ENCODE results near the gene B3GALT5. TPM values are rescaled to one million over a fixed set of nuclear protein-coding genes. Genes with fewer than 3 reads are reported as not detected.
A peak's percentile ranks its signal among the peaks of the same experiment; 100 is the strongest.

The B3GALT5 gene
- total RNA-seq, 1 donor from 2014 or later = 1.2 TPM

DNA sequence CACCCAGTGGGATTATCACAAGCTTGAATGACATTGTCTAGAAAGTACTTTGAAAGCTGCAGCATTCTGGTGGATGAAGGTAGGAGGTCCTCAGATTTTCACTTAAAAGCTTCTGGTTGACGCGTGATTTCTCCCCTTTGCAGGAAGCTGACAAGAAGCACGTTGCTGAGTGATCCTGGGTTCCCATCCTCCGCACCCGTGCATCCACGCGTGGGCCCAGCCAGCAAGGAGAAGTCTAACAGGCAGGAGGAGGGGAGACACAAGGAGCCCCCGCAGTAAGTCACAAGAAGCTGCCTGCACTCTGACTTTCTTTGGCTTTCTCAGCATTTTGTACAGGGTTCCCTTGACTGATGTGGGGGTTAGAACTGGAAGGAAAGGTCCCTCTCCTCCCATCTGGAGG is 7.8 kb upstream of the B3GALT5 start:
- no peak for DNase-seq (ENCODE audit: low spot score)

DNA sequence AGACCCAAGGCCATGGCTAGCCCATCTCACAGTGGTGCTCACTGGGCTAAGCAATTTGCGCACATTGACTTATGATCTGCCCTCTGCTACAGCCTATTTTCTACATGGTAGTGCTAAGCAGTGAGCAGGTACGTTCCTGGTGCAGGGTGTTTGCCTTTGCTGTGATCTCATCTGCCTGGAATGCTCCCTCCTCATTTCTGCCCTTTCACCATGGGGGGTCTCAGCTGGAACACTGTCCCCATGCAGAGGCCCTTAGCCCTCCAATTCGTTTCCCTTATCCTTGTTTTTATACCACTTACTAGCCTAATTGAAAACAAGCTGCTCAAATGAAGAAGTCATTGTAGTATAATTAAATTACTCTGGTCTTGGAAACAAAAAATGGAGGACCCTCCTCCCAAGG is 2.0 kb upstream of the B3GALT5 start:
- DNase-seq (ENCODE audit: low spot score) = no peak

DNA sequence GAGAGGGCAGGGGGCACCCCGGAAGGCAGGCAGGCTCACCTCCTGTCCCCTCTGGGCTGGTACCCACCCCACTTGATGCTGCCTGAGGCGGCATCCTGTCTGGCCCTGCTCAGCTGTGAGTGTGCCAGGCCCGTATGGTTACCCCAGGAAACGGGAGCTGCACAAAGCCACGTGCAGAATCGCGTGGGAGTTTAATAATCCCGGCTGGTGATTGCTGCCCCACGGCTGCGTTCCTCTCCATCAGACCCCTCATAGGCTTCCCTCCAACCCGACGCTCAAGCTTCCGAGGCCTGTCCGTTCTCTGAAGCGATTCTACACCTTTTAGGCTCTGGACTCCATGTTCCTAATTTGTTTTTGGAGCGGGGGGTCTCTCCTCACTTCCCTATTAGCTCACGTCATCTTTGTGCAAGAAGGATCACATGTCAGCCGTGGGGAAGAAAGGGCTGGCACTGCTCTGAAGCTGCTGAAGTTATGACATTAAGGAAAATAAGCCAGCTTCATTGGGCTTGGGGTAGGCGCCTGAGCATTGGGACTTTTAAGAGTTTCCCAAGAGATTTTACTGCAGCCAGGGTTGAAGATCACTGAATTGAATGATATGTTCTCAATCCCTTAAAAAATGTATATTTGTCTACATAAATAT is 1.1 kb upstream of the B3GALT5 start:
- DNase-seq (ENCODE audit: low spot score) = no peak

DNA sequence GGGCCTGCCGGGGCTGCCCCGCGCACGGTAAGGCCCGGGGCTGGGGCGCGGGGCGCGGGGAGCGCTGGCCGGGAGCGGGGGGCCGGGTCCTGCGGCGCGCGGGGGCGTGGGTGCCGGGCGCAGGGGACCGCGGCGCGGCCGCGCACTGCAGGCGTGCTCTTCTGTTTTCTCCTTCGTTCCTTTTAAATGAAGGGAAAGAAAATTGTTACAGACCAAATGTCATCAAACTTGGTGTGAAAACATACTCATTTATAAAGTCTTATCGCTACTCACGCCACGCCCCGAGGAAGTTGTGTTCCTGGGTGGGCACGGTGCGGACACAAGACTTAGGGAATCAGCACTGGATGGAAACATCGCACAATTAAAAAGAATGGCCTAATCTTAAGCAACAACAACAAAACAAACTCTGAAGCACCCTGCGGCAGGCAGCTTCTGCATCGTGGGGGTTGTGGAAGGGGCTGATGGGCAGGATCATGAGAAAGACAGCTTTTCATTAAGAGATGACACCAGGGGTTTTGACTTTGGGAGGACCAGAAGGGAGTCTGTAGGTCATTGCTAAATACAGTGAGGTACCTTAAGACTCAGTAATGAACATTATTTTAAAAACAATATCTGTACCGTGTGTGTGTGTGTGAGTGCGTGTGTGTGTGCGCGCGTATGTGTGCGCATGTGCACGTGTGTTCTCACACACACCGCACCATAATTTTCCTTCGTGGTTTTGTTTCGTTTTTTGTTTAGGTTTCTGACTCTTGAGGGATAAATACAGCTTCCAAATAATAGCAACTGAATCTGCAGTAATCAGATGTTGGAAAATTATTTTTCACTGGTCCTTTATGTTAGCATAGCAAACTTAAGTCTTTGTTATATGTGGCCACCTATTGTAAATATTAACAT is 548 bp downstream of the B3GALT5 start:
- DNase-seq (ENCODE audit: low spot score) = peak; percentile 7

DNA sequence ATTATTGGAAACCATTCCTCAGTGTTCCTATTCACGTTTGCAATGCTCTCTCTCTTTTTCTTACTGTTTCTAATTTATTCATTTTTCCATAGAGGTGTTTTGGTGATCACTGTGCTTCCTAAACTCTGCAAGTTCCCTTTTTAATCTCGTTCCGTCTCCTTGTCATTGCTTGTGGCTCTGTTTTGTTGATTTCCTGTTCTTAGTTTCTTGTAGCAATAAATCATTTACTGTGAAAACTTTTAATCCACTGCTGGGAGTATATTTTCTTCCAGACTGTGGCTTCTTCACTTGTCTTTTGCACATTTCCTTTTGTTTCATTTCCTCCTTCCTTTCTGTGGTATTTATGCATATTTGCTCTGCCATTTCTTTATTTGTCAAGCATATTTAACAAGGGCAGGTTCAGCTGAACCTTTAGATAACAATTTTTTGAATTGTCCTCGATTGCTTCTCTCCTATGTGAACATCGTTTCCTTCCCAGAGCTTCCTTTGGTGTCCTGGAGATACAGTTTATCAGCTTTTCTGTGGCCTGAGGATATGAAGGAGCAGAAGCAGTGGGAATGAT is 3.6 kb downstream of the B3GALT5 start:
- no peak for DNase-seq (ENCODE audit: low spot score)

DNA sequence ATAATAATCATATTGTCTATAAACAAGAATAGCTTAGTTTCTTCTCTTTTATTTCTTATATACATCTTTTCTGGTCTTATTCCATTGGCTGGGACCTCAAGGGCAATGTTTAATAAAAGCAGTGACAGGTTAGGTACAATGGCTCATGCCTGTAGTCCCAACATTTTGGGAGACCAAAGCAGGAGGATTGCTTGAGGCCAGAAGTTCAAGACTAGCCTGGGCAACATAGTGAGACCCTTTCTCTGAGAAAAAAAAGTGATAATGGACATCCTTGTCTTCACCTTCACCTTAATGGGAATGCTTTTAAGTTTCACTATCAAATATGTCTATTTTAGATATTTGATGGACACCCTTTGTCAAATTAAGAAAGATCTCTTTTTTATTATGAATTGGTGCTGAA is 8.1 kb downstream of the B3GALT5 start:
- DNase-seq (ENCODE audit: low spot score) = no peak

DNA sequence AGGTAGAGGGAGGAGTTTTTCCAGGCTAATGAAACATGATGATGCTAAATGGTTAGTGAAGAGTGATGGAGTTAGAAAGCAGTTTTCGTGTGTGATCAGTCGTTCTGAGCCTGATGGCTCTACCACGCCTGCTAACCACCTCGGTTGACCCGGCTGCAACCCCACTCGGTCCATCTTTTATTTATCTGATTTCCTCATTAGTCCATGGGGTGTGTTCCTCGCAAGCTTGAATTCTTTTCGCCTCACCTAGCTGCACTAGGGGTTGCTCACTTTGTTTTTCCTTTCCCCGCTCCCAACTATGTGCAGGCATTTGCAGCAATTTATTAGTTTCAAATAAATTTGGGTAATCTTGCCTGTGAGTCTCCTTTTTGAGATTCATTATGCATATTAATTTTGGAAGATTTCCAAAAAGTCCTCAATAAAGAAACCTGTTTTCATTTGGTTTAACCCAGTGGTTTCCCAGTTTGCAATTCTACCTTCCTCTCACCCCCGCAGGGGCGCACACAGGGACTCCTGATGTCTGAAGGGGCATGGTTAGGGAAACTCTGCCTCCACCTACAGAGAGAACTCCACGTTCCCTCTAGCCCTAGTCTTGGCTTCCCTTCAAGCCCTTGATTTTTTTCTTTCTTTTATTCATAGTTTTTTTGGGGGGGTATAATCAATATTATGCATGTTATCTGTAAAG is 12.6 kb downstream of the B3GALT5 start:
- DNase-seq (ENCODE audit: low spot score) = no peak

DNA sequence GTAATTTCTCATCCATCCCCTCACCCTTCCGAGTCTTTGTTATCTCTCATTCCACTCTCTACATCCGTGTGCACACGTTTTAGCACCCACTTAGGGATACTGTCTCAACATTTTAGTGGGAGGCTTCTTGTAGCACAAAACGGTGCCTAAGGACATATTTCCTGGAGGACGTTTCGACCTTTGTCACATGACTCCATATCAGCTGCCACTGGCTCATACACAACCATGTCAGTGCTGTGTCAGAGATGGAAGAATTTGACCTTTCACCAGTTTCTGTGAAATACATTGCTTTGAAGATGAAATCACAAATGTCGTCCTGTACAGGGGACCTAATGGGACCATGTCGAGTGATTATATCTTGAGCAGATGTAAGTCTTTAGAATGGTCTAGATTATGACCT is 15.6 kb downstream of the B3GALT5 start:
- no peak for DNase-seq (ENCODE audit: low spot score)

DNA sequence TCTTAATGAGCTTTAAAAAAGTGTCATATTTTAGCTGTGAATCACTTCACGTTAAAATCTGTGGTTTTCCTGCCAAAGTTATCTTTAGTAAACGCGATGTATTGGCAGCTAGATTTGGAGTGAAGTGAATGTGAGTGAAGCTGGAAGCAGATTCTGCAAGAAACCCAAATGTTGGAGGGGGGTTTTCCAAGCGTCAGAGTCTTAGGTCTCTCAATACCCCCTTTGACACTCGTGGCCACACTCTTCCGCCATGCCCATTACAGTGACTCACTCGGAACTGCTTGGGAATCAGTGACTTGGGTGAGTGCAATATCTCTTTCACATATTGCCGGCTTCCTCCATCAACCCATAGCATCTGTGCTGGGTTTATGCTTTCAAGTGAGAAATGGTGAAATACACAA is 17.5 kb downstream of the B3GALT5 start:
- DNase-seq (ENCODE audit: low spot score) = no peak

DNA sequence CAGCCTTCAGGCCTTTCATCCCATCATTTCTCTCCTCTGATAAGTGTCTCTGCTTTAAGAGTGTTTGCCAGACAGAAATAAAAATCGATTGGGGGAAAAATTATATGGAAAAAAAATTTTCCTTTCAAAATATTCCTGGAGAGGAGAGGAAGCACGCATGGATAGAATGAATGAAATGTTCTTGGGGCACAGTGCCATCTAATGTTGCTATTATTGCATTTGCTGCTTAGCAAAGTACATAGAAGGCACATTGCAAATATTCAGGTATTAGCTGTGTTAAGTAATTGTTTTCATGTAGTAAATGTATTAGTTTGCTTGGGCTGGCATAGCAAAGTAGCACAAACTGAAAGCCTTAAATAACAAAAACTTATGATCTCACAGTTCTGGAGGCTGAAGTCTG is 18.1 kb downstream of the B3GALT5 start:
- DNase-seq (ENCODE audit: low spot score) = no peak

DNA sequence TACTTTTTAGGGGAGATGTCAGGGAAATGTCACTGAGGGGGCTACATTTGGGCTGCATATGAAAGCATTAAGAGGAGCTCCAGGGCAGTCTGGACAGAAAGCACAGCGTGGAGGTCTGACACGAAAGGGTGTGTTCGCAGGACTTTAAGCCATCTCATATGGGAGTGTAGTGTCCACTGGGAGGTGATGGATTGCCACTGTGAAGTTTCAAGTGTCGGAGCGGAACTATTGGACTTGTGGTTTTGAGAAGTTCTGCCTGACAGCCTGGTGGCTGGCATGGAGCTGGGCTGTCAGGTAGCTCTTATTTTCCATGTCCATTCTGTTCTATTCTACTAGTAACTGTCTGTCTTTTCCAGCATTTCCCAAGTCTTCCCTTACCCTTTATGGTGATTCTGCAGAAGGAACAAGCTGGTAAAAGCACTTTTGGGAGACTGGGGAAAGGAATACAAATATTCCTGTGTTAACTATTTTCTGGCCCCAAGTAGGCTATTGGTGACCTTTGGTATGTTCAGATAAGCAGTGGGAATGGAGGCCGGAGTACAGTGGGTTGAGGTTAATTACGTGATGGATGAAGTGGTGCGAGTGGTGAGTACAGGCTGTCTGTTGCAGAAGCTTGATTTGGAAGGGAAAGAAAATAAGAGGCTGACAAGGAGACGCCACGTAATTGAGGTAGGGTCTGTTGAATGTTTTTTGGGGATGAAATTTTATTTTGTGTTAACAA is 19.3 kb downstream of the B3GALT5 start:
- DNase-seq (ENCODE audit: low spot score) = no peak

DNA sequence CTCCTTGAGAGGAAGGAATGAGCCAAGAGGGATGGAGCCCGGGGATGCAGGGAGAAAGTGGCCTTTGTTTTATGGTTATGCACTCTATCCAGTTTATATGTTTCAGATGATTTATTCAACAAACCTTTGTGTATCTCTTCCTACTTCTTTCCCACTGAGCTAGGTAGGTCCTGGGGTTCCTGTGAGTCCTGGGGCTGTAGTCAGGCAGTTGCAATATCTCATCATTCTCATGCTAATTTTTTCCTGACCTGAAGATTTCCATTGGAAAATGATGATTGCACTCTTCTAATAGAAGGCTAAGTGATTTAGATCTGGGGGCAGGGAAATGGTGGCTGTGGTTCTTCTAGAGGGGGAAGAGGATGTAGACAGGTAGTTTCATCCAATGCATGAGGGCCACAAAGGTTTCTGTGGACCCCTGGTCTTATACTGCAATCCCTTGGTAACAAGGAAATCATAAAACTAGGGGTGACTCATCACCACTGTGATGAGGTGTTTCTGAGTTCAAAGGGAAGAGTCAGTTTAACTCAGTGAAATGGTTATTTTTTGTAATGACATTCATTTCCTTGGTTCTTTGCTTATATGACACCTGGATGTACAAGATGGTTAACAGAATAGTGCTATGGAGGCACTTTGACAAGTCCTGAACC is 20.2 kb downstream of the B3GALT5 start:
- no peak for DNase-seq (ENCODE audit: low spot score)

DNA sequence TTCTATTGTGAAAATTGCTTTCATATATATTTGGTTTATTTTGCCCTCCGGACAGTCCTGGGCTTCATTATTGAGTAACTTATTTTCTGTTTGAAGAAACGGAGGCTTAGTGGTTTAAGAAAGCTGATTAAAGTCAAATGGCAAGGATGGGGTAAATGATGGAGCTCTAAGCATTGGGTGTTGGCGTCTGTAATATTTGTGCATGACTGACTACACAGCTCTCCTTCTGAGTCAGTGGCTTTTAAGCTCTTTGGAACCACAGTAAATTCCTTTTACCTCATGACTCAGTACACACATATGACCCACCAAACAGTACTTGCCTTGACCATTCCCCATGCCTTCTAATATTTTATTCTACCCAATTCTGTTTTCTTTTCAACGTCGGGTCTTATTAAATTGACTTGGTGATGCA is 21.0 kb downstream of the B3GALT5 start:
- peak; percentile 89 for DNase-seq (ENCODE audit: low spot score)

DNA sequence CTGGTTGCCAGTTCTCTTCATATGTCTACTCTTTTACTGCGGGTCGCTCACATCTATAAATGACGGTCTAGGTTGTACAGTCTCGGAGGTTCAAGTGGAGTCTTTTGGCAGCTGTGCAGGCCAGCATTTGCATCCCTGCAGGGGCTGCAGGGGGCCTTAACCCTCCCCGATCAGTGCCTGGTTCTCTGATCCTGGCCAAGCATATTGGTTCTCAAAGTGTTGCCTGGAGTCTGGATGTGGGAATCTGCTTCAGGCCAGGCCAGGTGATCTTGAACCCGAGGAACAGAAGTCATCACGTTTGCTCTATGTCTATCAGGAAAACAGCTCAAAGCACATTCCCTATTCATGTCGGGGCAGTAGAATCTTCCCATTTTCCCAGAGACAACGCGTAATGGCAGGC is 21.8 kb downstream of the B3GALT5 start:
- no peak for DNase-seq (ENCODE audit: low spot score)

DNA sequence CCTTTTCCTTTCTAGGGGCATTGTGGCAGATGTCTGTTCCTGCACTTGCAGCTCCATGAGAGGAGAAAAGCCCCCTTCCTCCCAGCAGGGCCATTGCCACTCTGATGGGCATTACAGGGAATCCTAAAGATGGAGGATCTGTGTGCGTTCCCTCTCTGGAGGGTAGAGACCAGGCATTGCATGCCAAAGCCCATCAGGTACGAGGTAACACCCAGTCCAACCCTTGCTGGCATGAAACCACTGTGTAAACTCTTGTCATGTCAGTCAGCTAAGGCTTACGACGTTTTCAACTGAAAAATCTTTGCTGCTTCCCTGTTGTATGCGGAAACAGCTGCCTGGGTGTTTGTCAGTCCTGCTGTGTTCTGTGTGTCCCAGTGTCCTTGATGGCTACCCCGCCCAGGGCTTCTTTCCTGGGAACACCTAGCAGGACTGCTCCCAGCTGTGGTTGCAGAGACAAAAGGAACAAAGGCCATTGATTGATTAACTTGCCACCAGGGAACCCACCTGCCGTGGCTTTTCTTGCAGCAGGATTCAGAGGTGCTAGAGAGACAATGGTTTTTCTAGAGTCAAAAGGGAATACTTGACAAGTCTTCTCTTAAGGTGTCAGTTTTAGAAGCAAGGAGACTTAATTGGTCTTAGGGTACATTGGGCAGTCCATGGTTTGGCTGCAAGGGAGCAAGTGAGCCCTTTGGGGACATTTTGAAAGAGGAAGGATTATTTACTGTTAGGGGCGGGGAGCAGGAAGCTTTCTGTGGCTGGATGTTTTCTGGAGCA is 24.6 kb downstream of the B3GALT5 start:
- DNase-seq (ENCODE audit: low spot score) = no peak

DNA sequence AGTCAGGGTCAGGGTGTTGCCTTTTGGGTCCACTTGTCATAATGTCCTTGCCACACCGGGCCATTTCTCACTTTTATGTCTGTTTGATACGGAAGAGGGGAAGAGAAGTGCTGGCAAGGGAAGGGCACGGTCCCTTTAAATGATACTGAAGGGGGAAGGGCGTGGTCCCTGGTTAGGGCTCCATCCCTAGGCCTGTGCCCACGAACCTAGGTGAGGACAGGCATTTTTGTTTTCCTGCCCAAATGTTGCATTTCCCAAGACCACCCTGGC is 25.2 kb downstream of the B3GALT5 start:
- no peak for DNase-seq (ENCODE audit: low spot score)

DNA sequence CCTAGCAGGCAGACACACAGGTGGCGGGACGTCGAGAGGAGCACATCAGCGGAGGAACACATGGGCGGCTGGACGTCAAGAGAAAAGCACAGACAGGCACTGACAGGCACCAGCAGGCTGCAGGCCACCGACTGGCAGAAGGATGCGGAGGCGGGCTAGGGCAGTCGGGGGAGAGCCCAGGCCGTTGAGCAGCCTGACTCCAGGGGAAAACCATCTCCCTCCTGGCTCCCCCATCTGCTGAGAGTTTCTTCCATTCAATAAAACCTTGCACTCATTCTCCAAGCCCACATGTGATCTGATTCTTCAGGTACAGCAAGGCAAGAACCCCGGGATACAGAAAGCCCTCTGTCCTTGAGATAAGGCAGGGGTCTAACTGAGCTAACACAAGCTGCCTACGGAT is 25.5 kb downstream of the B3GALT5 start:
- DNase-seq (ENCODE audit: low spot score) = no peak

DNA sequence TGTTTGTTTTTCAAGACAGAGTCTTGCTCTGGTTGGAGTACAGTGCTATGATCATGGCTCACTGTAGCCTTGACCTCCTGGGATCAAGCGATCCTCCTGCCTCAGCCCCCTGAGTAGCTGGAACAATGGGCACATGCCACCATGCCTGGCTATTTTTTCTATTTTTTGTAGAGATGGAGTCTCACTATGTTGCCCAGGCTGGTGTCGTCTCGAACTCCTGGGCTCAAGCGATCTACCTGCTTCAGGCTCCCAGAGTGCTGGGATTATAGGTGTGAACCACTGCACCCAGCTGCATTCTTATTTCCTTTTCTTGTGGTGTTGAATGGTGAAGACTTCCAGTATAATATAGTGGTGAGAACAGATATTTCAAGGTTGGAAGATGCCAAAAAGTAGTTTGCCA is 28.0 kb downstream of the B3GALT5 start:
- DNase-seq (ENCODE audit: low spot score) = no peak

DNA sequence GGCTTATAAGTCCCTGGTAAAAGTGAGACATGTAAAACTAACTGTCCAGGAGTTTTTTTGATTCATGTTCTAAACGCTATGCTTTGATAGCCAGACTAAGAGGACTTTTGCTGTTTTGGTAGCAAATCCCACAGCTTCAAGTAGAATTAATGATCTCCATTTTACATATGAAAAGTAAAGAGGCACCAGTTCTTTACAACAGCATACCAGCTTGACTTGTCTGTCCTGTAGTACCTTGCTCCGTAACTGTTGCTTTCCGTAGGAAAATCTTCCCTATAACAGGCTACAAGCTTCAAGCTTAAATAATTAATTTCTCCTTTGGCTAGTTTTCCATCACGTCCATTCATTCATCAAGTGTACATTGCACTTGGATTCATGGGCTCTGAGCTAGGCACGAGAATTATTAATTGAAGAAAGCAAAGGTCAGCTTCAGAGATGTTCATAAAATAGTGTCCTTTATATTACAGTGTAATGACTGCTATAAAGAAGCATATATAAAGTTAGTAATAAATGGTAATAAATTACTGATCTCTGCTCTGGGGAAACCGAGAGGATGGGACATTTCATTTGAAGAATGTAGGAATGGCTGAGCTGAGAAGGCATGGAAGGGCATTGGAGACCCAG is 29.2 kb downstream of the B3GALT5 start:
- no peak for DNase-seq (ENCODE audit: low spot score)

DNA sequence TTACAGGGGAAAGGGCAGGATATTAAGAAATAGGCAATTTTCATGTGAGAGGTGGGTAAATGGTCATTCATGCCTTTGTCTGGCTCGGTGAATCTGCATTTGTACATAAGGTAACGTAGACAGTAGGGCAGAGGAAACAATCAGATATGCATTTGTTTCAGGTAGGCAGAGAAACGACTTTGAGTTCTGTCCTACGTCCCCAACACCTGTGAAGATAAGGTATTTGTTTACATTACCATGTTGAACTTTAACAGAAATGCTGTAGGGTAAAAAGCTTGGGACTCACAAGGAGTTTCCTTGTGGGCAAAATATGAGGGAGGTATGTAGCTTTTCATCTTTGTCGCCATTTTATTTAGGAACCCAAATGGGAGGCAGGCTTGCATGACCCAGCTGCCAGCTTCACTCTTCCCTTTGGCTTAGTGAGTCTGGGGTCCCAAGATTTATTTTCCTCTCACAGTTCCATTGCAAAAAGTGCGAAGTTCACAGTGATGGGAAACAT is 31.4 kb downstream of the B3GALT5 start:
- no peak for DNase-seq (ENCODE audit: low spot score)

All from umbilical cord (tissue), 2 donors.